Fibroblast of lung (primary cell): Measurements from ENCODE around the gene PSPC1. TPM values are rescaled to one million over a fixed set of nuclear protein-coding genes. Genes with fewer than 3 reads are reported as not detected.

Source experiments
- DNase-seq, 2 donors: peaks; one replicate each; pipeline versions ENCODE4 v3.0.0 to v3.0.0-alpha.2; 2010; ENCODE audit warnings: low read depth in 2 of 2
- H2AFZ ChIP-seq: 2 replicates; pipeline ENCODE4 v1.5.1; 2012; ENCODE audit warnings: low read length, control low read depth, inconsistent platforms
- H3K27ac ChIP-seq: 2 replicates; pipeline ENCODE4 v1.5.1; 2011; ENCODE audit warnings: low read length, control low read depth; ENCODE audit not compliant: insufficient read depth
- H3K27me3 ChIP-seq: 2 replicates; pipeline ENCODE4 v1.5.1; 2011; ENCODE audit warnings: mild to moderate bottlenecking, low read length; ENCODE audit not compliant: control insufficient read depth, insufficient read depth
- H3K36me3 ChIP-seq: 2 replicates; pipeline ENCODE4 v1.5.1; 2011; ENCODE audit warnings: low read length; ENCODE audit not compliant: control insufficient read depth, insufficient read depth
- H3K4me1 ChIP-seq: 2 replicates; pipeline ENCODE4 v1.5.1; 2011; ENCODE audit warnings: low read length; ENCODE audit not compliant: control insufficient read depth, insufficient read depth; ENCODE audit errors: extremely low read depth
- H3K4me2 ChIP-seq: 2 replicates; pipeline ENCODE4 v1.5.1; 2011; ENCODE audit warnings: low read length, control low read depth; ENCODE audit not compliant: insufficient read depth; ENCODE audit errors: extremely low read depth
- H3K4me3 ChIP-seq, 4 experiments: fragments of 200-600 bp in 1 of 4; sonication (generic) in 1 of 4; replicated peaks in 1 of 4; 2 replicates each; pipeline ENCODE4 v1.5.1; 2011 to 2016; ENCODE audit warnings: low read length in 4 of 4, low read depth in 3 of 4, mild to moderate bottlenecking in 3 of 4, control low read depth in 2 of 4, inconsistent platforms in 1 of 4, mixed read lengths in 1 of 4; ENCODE audit not compliant: insufficient read depth in 1 of 4; ENCODE audit errors: control extremely low read depth in 1 of 4
- H3K79me2 ChIP-seq: 2 replicates; pipeline ENCODE4 v1.5.1; 2012; ENCODE audit warnings: mild to moderate bottlenecking, low read length, inconsistent platforms; ENCODE audit not compliant: control insufficient read depth, insufficient read depth
- H3K9ac ChIP-seq: 2 replicates; pipeline ENCODE4 v1.5.1; 2011; ENCODE audit warnings: mild to moderate bottlenecking, low read length, control low read depth; ENCODE audit not compliant: insufficient read depth
- H3K9me3 ChIP-seq: 2 replicates; pipeline ENCODE4 v1.5.1; 2012; ENCODE audit warnings: low read depth, low read length; ENCODE audit not compliant: control insufficient read depth, insufficient read depth
- H4K20me1 ChIP-seq: 2 replicates; pipeline ENCODE4 v1.5.1; 2011; ENCODE audit warnings: low read length; ENCODE audit not compliant: control insufficient read depth, insufficient read depth; ENCODE audit errors: extremely low read depth
- CTCF ChIP-seq, 2 donors: IDR thresholded peaks in 1 of 2; conservative IDR thresholded peaks in 1 of 2; 1 replicate in 1 of 2; 2 replicates in 1 of 2; pipeline ENCODE4 v1.5.1; 2011 to 2012; ENCODE audit warnings: low read length in 2 of 2, control low read depth in 1 of 2, inconsistent platforms in 1 of 2, low read depth in 1 of 2, mild to moderate bottlenecking in 1 of 2
- EZH2 ChIP-seq: IDR thresholded peaks from 2 replicates; pipeline ENCODE4 v1.5.1; 2012; ENCODE audit warnings: low read length, control low read depth, mild to moderate bottlenecking; ENCODE audit errors: missing control alignments
- polyA plus RNA-seq, 2 donors: library from polyadenylated mRNA; depleted of rRNA in 1 of 2; stranded (reverse) in 1 of 2; unstranded in 1 of 2; fragments of >200 nt; gene quantifications; 2 replicates each; pipeline ENCODE4 v1.2.1, GENCODE V29; 2011 to 2012; ENCODE audit warnings: missing spikeins in 1 of 2
- total RNA-seq: library from RNA; depleted of rRNA; stranded (reverse); fragments of >200 nt; gene quantifications from 2 replicates; pipeline ENCODE4 v1.2.1, GENCODE V29; 2014

Gene PSPC1
- total and polyA plus RNA-seq, 2 donors (not counting 1 experiment from before 2014, with no cell fraction given): 47.2 to 52.8 TPM

GRCh38 chr13:19663416-19663979 is 119.2 kb downstream of the PSPC1 start:
- Histone ChIP-seq H4K20me1 (no peaks in the 10 kb centered on the region), H3K27ac (no peak overlapping the region), H3K9me3 (no peaks in the 10 kb centered on the region), H3K36me3 (peaks cover 21% of the 10 kb centered on the region), H3K27me3 (no peaks in the 10 kb centered on the region), H3K4me2 (no peak overlapping the region), H3K79me2 (no peaks in the 10 kb centered on the region), H3K4me3 (no peak overlapping the region), H2AFZ (no peak overlapping the region), H3K4me1 (no peaks in the 10 kb centered on the region), H3K9ac (no peak overlapping the region)
- no peak for TF ChIP-seq EZH2
- no peak for TF ChIP-seq CTCF (conservative IDR thresholded peaks at IDR 0.05 in 1 of 2, IDR thresholded peaks at IDR 0.05 in 1 of 2; ENCODE audit: low read depth in 1 of 2, low read length in 2 of 2)
- DNase-seq: no peak

DNA sequence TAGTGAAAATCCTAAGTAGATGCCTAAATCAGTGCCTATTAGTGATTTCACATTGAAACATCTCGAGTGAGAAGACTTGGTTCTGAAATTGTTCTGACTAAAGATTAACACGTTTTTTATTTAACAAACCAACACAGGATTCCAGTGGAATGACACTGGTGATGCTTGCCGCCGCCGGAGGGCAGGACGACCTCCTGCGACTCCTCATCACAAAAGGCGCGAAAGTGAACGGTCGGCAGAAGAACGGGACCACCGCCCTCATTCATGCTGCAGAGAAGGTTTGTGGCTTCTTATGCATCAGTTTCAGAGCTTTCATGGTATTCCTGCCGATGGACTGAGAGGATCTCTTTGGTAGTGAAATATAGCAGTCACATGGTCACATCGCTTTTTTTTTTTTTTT is 121.2 kb downstream of the PSPC1 start:
- Histone ChIP-seq H3K4me3 (no peak overlapping the region), H3K36me3 (peaks cover 21% of the 10 kb centered on the region), H3K27ac (no peak overlapping the region), H3K9ac (no peak overlapping the region), H3K79me2 (no peaks in the 10 kb centered on the region), H3K9me3 (no peaks in the 10 kb centered on the region), H3K27me3 (no peaks in the 10 kb centered on the region), H3K4me2 (no peak overlapping the region), H2AFZ (no peak overlapping the region), H3K4me1 (no peaks in the 10 kb centered on the region), H4K20me1 (no peaks in the 10 kb centered on the region)
- no peak for DNase-seq
- TF ChIP-seq EZH2 (no peak), CTCF (conservative IDR thresholded peaks at IDR 0.05 in 1 of 2, IDR thresholded peaks at IDR 0.05 in 1 of 2; ENCODE audit: low read depth in 1 of 2, low read length in 2 of 2) (no peak)

DNA sequence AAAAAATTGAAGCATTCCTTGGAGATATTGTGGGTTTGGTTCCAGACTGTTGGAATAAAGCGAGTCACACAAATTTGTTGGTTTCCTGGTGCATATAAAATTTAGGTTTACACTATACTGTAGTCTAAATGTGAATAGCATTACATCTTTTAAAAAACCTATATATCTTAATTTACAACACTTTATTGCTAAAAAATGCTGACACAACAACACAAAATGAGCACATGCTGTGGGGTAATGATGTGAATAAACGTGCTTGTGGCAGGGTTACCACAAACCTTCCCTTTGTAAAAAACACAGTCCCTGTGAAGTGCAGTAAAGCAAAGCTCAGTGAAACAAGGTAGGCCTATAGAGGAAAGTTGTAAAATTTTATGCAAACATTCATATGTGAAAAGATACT is 121.6 kb downstream of the PSPC1 start:
- H3K4me3 ChIP-seq: no peak overlapping the region

More for the DNA sequence above, 121.6 kb downstream of the PSPC1 start:
- Histone ChIP-seq H3K27ac (no peak overlapping the region), H3K27me3 (no peaks in the 10 kb centered on the region), H4K20me1 (no peaks in the 10 kb centered on the region), H3K4me1 (no peaks in the 10 kb centered on the region), H3K79me2 (no peaks in the 10 kb centered on the region), H2AFZ (no peak overlapping the region), H3K9ac (no peak overlapping the region), H3K4me2 (no peak overlapping the region), H3K36me3 (peaks cover 18% of the 10 kb centered on the region), H3K9me3 (no peaks in the 10 kb centered on the region)
- TF ChIP-seq CTCF (conservative IDR thresholded peaks at IDR 0.05 in 1 of 2, IDR thresholded peaks at IDR 0.05 in 1 of 2; ENCODE audit: low read depth in 1 of 2, low read length in 2 of 2) (no peak), EZH2 (no peak)
- DNase-seq: no peak
